Ishikawa (cell line): ENCODE results near the gene SYCP1.

ENCODE experiments used
- EP300 ChIP-seq: IDR thresholded peaks from 2 replicates; pipeline ENCODE4 v1.6.1; 2012; ENCODE audit warnings: borderline replicate concordance
- RAD21 ChIP-seq: IDR thresholded peaks from 2 replicates; pipeline ENCODE4 v1.6.1; 2012; ENCODE audit warnings: low read depth
- REST ChIP-seq: IDR thresholded peaks from 2 replicates; pipeline ENCODE4 v1.6.1; 2012; ENCODE audit warnings: low read depth, mild to moderate bottlenecking
- TAF1 ChIP-seq: IDR thresholded peaks from 2 replicates; pipeline ENCODE4 v1.6.1; 2012; ENCODE audit warnings: low read depth, mild to moderate bottlenecking
- ZBTB7A ChIP-seq: IDR thresholded peaks from 2 replicates; pipeline ENCODE4 v1.6.1; 2012; ENCODE audit warnings: low read depth

GRCh38 chr1:114979278-114979891 is 124.7 kb downstream of the SYCP1 start:
- TF ChIP-seq REST = no peak
- no peak for TF ChIP-seq EP300
- no peak for TF ChIP-seq ZBTB7A
- TF ChIP-seq RAD21 = peak; percentile 87
- no peak for TF ChIP-seq TAF1
